Osteocyte (in vitro differentiated cells): ENCODE data around the gene XDH. TPM values are rescaled to one million over a fixed set of nuclear protein-coding genes. Genes with fewer than 3 reads are reported as not detected.

Source experiments
- DNase-seq: peaks from one replicate; pipeline ENCODE4 v3.0.0; 2021; ENCODE audit warnings: mixed read lengths; ENCODE audit not compliant: unreplicated experiment; ENCODE audit errors: extremely low spot score
- H3K27ac Mint-ChIP-seq: one replicate; pipeline ENCODE4 v1.8.0; 2021; ENCODE audit warnings: mild to moderate bottlenecking, mixed read lengths; ENCODE audit not compliant: unreplicated experiment
- H3K27me3 Mint-ChIP-seq: one replicate; pipeline ENCODE4 v1.8.0; 2021; ENCODE audit warnings: mixed read lengths; ENCODE audit not compliant: unreplicated experiment
- H3K36me3 Mint-ChIP-seq: one replicate; pipeline ENCODE4 v1.8.0; 2021; ENCODE audit warnings: mixed read lengths; ENCODE audit not compliant: unreplicated experiment
- H3K4me1 Mint-ChIP-seq: one replicate; pipeline ENCODE4 v1.8.0; 2021; ENCODE audit warnings: mixed read lengths; ENCODE audit not compliant: unreplicated experiment
- H3K4me3 Mint-ChIP-seq: one replicate; pipeline ENCODE4 v1.8.0; 2021; ENCODE audit warnings: mild to moderate bottlenecking, moderate library complexity, mixed read lengths; ENCODE audit not compliant: unreplicated experiment
- H3K9me3 Mint-ChIP-seq: one replicate; pipeline ENCODE4 v1.8.0; 2021; ENCODE audit warnings: mixed read lengths; ENCODE audit not compliant: unreplicated experiment
- CTCF ChIP-seq: fragments of 200-600 bp; sonication (generic); IDR thresholded peaks from 2 replicates; pipeline ENCODE4 v1.5.0; 2021; ENCODE audit warnings: antibody characterized with exemption, mild to moderate bottlenecking, moderate library complexity
- total RNA-seq: library from RNA; stranded (reverse); gene quantifications from 2 replicates; pipeline ENCODE4 v1.2.1, GENCODE V29; 2021

XDH gene
- total RNA-seq, 1 donor from 2014 or later, result 0.99 TPM

GRCh38 chr2:31398881-31399280 lies 15.7 kb downstream of the XDH start:
- no peak overlapping the region for H3K4me3 Mint-ChIP-seq
- no peaks in the 10 kb centered on the region for H3K36me3 Mint-ChIP-seq
- H3K27ac Mint-ChIP-seq, result no peak overlapping the region
- no peaks in the 10 kb centered on the region for H3K9me3 Mint-ChIP-seq
- H3K4me1 Mint-ChIP-seq, result peaks cover 22% of the 10 kb centered on the region
- DNase-seq, result no peak
- TF ChIP-seq CTCF, result no peak
- H3K27me3 Mint-ChIP-seq, result no peaks in the 10 kb centered on the region

GRCh38 chr2:31397094-31397493 lies 17.4 kb downstream of the XDH start:
- Mint-ChIP-seq H3K27me3 (no peaks in the 10 kb centered on the region), H3K4me3 (no peak overlapping the region), H3K36me3 (no peaks in the 10 kb centered on the region), H3K27ac (no peak overlapping the region), H3K4me1 (peaks cover 11% of the 10 kb centered on the region), H3K9me3 (no peaks in the 10 kb centered on the region)
- peak; percentile 57 for DNase-seq
- TF ChIP-seq CTCF, result no peak

GRCh38 chr2:31390324-31390723 lies 24.2 kb downstream of the XDH start:
- TF ChIP-seq CTCF, result no peak
- Mint-ChIP-seq H3K4me1 (no peaks in the 10 kb centered on the region), H3K27me3 (no peaks in the 10 kb centered on the region), H3K36me3 (no peaks in the 10 kb centered on the region), H3K4me3 (no peak overlapping the region), H3K9me3 (no peaks in the 10 kb centered on the region), H3K27ac (no peak overlapping the region)
- no peak for DNase-seq

GRCh38 chr2:31388736-31389135 lies 25.8 kb downstream of the XDH start:
- H3K4me3 Mint-ChIP-seq, result no peak overlapping the region
- peaks cover 9% of the 10 kb centered on the region for H3K4me1 Mint-ChIP-seq

GRCh38 chr2:31387850-31388249 lies 26.7 kb downstream of the XDH start:
- TF ChIP-seq CTCF, result no peak
- Mint-ChIP-seq H3K4me1 (peaks cover 9% of the 10 kb centered on the region), H3K36me3 (no peaks in the 10 kb centered on the region), H3K27me3 (no peaks in the 10 kb centered on the region), H3K9me3 (no peaks in the 10 kb centered on the region), H3K4me3 (no peak overlapping the region), H3K27ac (no peak overlapping the region)
- DNase-seq, result peak; percentile 63

More at GRCh38 chr2:31388736-31389135, 25.8 kb downstream of the XDH start:
- DNase-seq, result peak; percentile 81
- TF ChIP-seq CTCF, result no peak
- Mint-ChIP-seq H3K27ac (no peak overlapping the region), H3K36me3 (no peaks in the 10 kb centered on the region), H3K27me3 (no peaks in the 10 kb centered on the region), H3K9me3 (no peaks in the 10 kb centered on the region)
